ENCODE measurements around the gene DSTN. TPM values are rescaled to one million over a fixed set of nuclear protein-coding genes. Genes with fewer than 3 reads are reported as not detected.

DSTN gene
- total and polyA plus RNA-seq, 2 donors (not counting 1 experiment from before 2014, with no cell fraction given): 6.6 to 13.4 TPM

DNA sequence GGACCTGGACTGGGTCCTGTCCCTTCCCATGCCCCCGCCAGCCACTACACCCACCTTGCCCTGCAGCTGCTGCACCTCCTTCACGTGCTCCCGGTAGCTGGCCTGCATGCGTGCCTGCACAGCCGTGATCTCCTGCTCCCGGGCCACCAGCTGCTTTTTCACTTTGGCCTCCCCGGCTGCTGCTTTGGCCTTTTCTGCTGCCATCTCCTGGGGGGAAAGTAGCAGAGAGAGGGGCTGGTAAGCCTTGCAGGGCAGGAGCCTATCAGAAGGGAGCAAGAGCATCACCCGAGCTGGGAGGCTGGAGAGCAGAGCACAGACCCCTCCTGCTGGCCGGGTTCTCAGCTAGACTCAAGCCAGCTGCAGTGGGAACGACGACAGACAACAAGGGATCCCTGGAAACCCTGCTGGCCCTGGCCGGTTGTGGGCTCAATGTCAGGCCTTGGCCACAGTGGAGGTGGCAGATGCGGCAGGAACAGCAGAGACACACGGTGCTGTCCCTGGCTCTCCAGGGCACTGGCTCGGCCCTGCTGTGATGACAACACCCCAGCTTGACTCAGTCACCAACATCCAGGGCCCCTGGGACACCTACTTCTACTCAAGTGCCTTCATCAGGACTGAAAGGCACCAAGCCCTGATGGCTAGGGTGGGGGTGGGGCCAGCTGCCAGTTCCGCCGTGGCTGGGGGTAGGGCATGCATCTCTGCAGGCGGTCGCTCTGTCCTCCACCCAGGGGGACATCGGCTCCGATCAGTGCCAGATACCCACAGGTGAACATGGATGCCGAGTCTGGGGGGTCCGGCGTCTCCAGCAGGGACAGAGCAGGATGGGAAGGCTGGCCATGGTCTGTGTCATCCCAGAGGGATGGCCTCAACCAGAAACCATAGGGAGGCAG lies 66.9 kb downstream of the DSTN start:
- H2AFZ ChIP-seq (ENCODE audit: insufficient read depth, low read depth, low read length, poor library complexity, severe bottlenecking): no peak overlapping the region
- H3K4me1 Mint-ChIP-seq: peaks cover 16% of the 10 kb centered on the region
- TF ChIP-seq EZH2 (IDR thresholded peaks at IDR 0.05; ENCODE audit: borderline replicate concordance, insufficient read depth, low read depth, low read length, poor library complexity, severe bottlenecking): no peak
- TF ChIP-seq, protein P1, sequence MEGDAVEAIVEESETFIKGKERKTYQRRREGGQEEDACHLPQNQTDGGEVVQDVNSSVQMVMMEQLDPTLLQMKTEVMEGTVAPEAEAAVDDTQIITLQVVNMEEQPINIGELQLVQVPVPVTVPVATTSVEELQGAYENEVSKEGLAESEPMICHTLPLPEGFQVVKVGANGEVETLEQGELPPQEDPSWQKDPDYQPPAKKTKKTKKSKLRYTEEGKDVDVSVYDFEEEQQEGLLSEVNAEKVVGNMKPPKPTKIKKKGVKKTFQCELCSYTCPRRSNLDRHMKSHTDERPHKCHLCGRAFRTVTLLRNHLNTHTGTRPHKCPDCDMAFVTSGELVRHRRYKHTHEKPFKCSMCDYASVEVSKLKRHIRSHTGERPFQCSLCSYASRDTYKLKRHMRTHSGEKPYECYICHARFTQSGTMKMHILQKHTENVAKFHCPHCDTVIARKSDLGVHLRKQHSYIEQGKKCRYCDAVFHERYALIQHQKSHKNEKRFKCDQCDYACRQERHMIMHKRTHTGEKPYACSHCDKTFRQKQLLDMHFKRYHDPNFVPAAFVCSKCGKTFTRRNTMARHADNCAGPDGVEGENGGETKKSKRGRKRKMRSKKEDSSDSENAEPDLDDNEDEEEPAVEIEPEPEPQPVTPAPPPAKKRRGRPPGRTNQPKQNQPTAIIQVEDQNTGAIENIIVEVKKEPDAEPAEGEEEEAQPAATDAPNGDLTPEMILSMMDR (IDR thresholded peaks at IDR 0.05): no peak
- no peak overlapping the region for H3K4me3 ChIP-seq (ENCODE audit: control extremely low read depth in 1 of 5, extremely low read depth in 1 of 5, insufficient read depth in 1 of 5, low read depth in 2 of 5, low read length in 4 of 5)
- CTCF ChIA-PET: interaction anchor here (0.6 kb wide), 1 partner anchor 83 kb away, joined by 3 read pairs; no protein-coding TSS in a partner anchor
- H3K27ac ChIP-seq (ENCODE audit: low read length in 2 of 2): no peak overlapping the region
- no peak overlapping the region for H3K4me3 Mint-ChIP-seq
- ATAC-seq (ENCODE audit: low read depth): no peak
- H4K20me1 ChIP-seq (ENCODE audit: control insufficient read depth, insufficient read depth, low read length, poor library complexity, severe bottlenecking): no peaks in the 10 kb centered on the region
- H3K9ac ChIP-seq (ENCODE audit: low read length): no peak overlapping the region
- no peaks in the 10 kb centered on the region for H3K27me3 Mint-ChIP-seq
- POLR2A ChIA-PET: no interaction called here
- H3K36me3 ChIP-seq (replicated peaks in 1 of 2; ENCODE audit: control extremely low read depth in 1 of 2, control insufficient read depth in 1 of 2, extremely low read depth in 1 of 2, insufficient read depth in 2 of 2, low read length in 1 of 2): peaks cover 0 to 38% of the 10 kb centered on the region in 2 experiments
- no peaks in the 10 kb centered on the region for H3K27me3 ChIP-seq (replicated peaks in 1 of 4; ENCODE audit: control extremely low read depth in 1 of 4, control insufficient read depth in 3 of 4, insufficient read depth in 4 of 4, low read length in 3 of 4)
- H3K4me2 ChIP-seq (replicated peaks; ENCODE audit: low read depth, low read length, poor library complexity, severe bottlenecking): no peak overlapping the region
- H3K79me2 ChIP-seq (ENCODE audit: control insufficient read depth, insufficient read depth, low read length): no peaks in the 10 kb centered on the region
- DNase-seq: no peak
- H3K9me3 Mint-ChIP-seq (ENCODE audit: insufficient read depth): no peaks in the 10 kb centered on the region
- no peaks in the 10 kb centered on the region for H3K9me3 ChIP-seq (ENCODE audit: control extremely low read depth in 1 of 3, control insufficient read depth in 2 of 3, insufficient read depth in 1 of 3, low read length in 2 of 3)
- H3K27ac Mint-ChIP-seq: no peak overlapping the region
- intact Hi-C loops (cut with micrococcal nuclease): no loop called here
- H3K4me1 ChIP-seq (ENCODE audit: control insufficient read depth in 2 of 2, insufficient read depth in 2 of 2, low read length in 2 of 2): peaks cover 7 to 23% of the 10 kb centered on the region in 2 donors
- WGBS (ENCODE audit: insufficient coverage): 97% methylated on average over 24 of the region's 24 CpGs

DNA sequence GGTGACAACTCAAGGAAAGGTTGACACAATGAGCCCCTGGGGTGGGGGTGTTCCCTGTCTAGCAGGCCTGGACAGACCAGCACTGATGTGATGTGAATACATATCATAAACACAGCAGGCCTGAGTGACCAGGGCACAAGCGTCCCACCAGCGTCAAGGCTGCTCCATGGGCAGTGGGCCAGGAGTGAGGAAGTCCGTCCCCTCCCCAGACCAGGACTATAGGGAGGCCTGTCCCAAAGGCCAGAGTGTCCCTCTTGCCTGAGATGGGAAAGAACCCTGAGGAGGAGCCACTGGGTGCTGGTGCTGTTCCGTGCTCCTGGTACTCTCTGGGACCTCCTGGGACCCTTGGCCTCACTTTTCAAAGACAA lies 67.5 kb downstream of the DSTN start:
- Histone ChIP-seq H3K4me1 (ENCODE audit: control insufficient read depth in 2 of 2, insufficient read depth in 2 of 2, low read length in 2 of 2) (peaks cover 7 to 23% of the 10 kb centered on the region in 2 donors), H3K4me3 (ENCODE audit: control extremely low read depth in 1 of 5, extremely low read depth in 1 of 5, insufficient read depth in 1 of 5, low read depth in 2 of 5, low read length in 4 of 5) (no peak overlapping the region), H3K79me2 (ENCODE audit: control insufficient read depth, insufficient read depth, low read length) (no peaks in the 10 kb centered on the region), H3K27me3 (replicated peaks in 1 of 4; ENCODE audit: control extremely low read depth in 1 of 4, control insufficient read depth in 3 of 4, insufficient read depth in 4 of 4, low read length in 3 of 4) (no peaks in the 10 kb centered on the region), H2AFZ (ENCODE audit: insufficient read depth, low read depth, low read length, poor library complexity, severe bottlenecking) (no peak overlapping the region), H3K9me3 (ENCODE audit: control extremely low read depth in 1 of 3, control insufficient read depth in 2 of 3, insufficient read depth in 1 of 3, low read length in 2 of 3) (no peaks in the 10 kb centered on the region), H3K4me2 (replicated peaks; ENCODE audit: low read depth, low read length, poor library complexity, severe bottlenecking) (no peak overlapping the region), H3K36me3 (replicated peaks in 1 of 2; ENCODE audit: control extremely low read depth in 1 of 2, control insufficient read depth in 1 of 2, extremely low read depth in 1 of 2, insufficient read depth in 2 of 2, low read length in 1 of 2) (peaks cover 0 to 37% of the 10 kb centered on the region in 2 experiments), H4K20me1 (ENCODE audit: control insufficient read depth, insufficient read depth, low read length, poor library complexity, severe bottlenecking) (no peaks in the 10 kb centered on the region), H3K27ac (ENCODE audit: low read length in 2 of 2) (no peak overlapping the region), H3K9ac (ENCODE audit: low read length) (no peak overlapping the region)
- Mint-ChIP-seq H3K4me1 (peaks cover 16% of the 10 kb centered on the region), H3K27ac (no peak overlapping the region), H3K9me3 (ENCODE audit: insufficient read depth) (no peaks in the 10 kb centered on the region), H3K4me3 (no peak overlapping the region), H3K27me3 (no peaks in the 10 kb centered on the region)
- ChIA-PET POLR2A (no interaction called here), CTCF (interaction anchor here (1.1 kb wide), 1 partner anchor 11 kb away, joined by 6 read pairs; no protein-coding TSS in a partner anchor)
- intact Hi-C loops (cut with micrococcal nuclease): no loop called here
- ATAC-seq (ENCODE audit: low read depth) (no peak), DNase-seq (no peak)
- 89% methylated on average over 4 of the region's 4 CpGs for WGBS (ENCODE audit: insufficient coverage)
- TF ChIP-seq, protein P1 (IDR thresholded peaks at IDR 0.05): no peak
- TF ChIP-seq EZH2 (IDR thresholded peaks at IDR 0.05; ENCODE audit: borderline replicate concordance, insufficient read depth, low read depth, low read length, poor library complexity, severe bottlenecking): no peak

All from B cell (primary cell).